HepG2 (cell line): ENCODE results near the gene ZSWIM2. TPM values are rescaled to one million over a fixed set of nuclear protein-coding genes. Genes with fewer than 3 reads are reported as not detected.
"Not testable (repeated sequence)": the region's sequence is repeated elsewhere in the genome, so short reads cannot be mapped to it uniquely, and the experiment has no call there.

ENCODE experiments used
- ATAC-seq: fragments of 200-7000 bp; cut with Tn5 transposase; 3 replicates; pipeline ENCODE4 v1.9.1; 2020; ENCODE audit warnings: mild to moderate bottlenecking, moderate library complexity
- BruUV-seq: library from RNA; stranded (reverse); fragments of 400-500 nt; replicated peaks from 2 replicates; lab custom pipeline; 2021; lab: Mats Ljungman, UMichigan
- CTCF ChIA-PET: fragments of 300-600 bp; formaldehyde crosslinking; extraction: SDS; loops from one replicate; lab custom pipeline; 2021; ENCODE audit warnings: low total read pairs, inconsistent platforms, low intra/inter-chr PET ratio; lab: Yijun Ruan, JAX
- POLR2A ChIA-PET: fragments of 350-600 bp; sonication (Branson Sonifier 250); formaldehyde crosslinking; loops from one replicate; lab custom pipeline; 2020; ENCODE audit warnings: antibody characterized with exemption, inconsistent platforms; lab: Yijun Ruan, JAX
- DNase-seq: peaks from one replicate; pipeline ENCODE4 v3.0.0-alpha.2; 2015; ENCODE audit warnings: low spot score
- FAIRE-seq: peaks from 3 replicates; lab custom pipeline; 2011; peaks lifted over from hg19 to GRCh38; lab: Jason Lieb, UNC
- H2AFZ ChIP-seq: one replicate; pipeline ENCODE4 v1.6.1; 2011; ENCODE audit warnings: low read length, inconsistent platforms
- H3K27ac ChIP-seq: fragments of 300-600 bp; 3 replicates; pipeline ENCODE4 v1.8.0; 2011; ENCODE audit warnings: mixed run types, mild to moderate bottlenecking, mixed read lengths, low read length, inconsistent platforms; ENCODE audit not compliant: insufficient read depth; ENCODE audit errors: extremely low read length
- H3K27me3 ChIP-seq, 2 experiments: fragments of 200-600 bp in 1 of 2; 2 replicates in 1 of 2; 3 replicates in 1 of 2; pipeline versions ENCODE4 v1.6.0 to v1.8.0; 2011; ENCODE audit warnings: low read length in 2 of 2, mild to moderate bottlenecking in 2 of 2, moderate library complexity in 2 of 2, inconsistent platforms in 1 of 2; ENCODE audit not compliant: insufficient read depth in 2 of 2, control insufficient read depth in 1 of 2
- H3K36me3 ChIP-seq, 2 experiments: fragments of 200-600 bp in 1 of 2; replicated peaks in 1 of 2; 2 replicates in 1 of 2; 3 replicates in 1 of 2; pipeline versions ENCODE4 v1.5.1 to v1.8.0; 2011; ENCODE audit warnings: low read length in 2 of 2, inconsistent platforms in 1 of 2; ENCODE audit not compliant: insufficient read depth in 2 of 2, control insufficient read depth in 1 of 2
- H3K4me1 ChIP-seq: 2 replicates; pipeline ENCODE4 v1.5.1; 2012; ENCODE audit warnings: low read length, inconsistent platforms; ENCODE audit not compliant: insufficient read depth
- H3K4me2 ChIP-seq: 2 replicates; pipeline ENCODE4 v1.6.0; 2011; ENCODE audit warnings: low read depth, low read length, inconsistent platforms
- H3K4me3 ChIP-seq, 3 experiments: fragments of 200-600 bp in 1 of 3; sonication (generic), shearing (Covaris generic) in 1 of 3; replicated peaks in 1 of 3; 2 replicates each; pipeline ENCODE4 v1.5.1; 2011 to 2016; ENCODE audit warnings: low read length in 3 of 3, inconsistent platforms in 2 of 3, low read depth in 2 of 3, mild to moderate bottlenecking in 2 of 3, control low read depth in 1 of 3, mixed read lengths in 1 of 3; ENCODE audit not compliant: insufficient read depth in 1 of 3
- H3K79me2 ChIP-seq: one replicate; pipeline ENCODE4 v1.6.1; 2011; ENCODE audit warnings: low read length, inconsistent platforms; ENCODE audit not compliant: insufficient read depth
- H3K9ac ChIP-seq: 2 replicates; pipeline ENCODE4 v1.6.0; 2011; ENCODE audit warnings: mild to moderate bottlenecking, low read depth, low read length, inconsistent platforms; ENCODE audit not compliant: insufficient read depth
- H3K9me3 ChIP-seq: 2 replicates; pipeline ENCODE4 v1.5.1; 2012; ENCODE audit warnings: mild to moderate bottlenecking, low read length
- H4K20me1 ChIP-seq: 2 replicates; pipeline ENCODE4 v1.6.0; 2011; ENCODE audit warnings: inconsistent platforms, mild to moderate bottlenecking, low read length, moderate library complexity; ENCODE audit not compliant: insufficient read depth
- GMEB1 ChIP-seq: sonication (generic); formaldehyde crosslinking; IDR thresholded peaks from 2 replicates; pipeline ENCODE4 v1.5.1; 2020; ENCODE audit warnings: missing genetic modification reagents, mild to moderate bottlenecking, borderline replicate concordance
- MAFF ChIP-seq: IDR thresholded peaks from 2 replicates; pipeline ENCODE4 v1.6.1; 2011; ENCODE audit warnings: low read depth, low read length, improper control_type of control experiment
- WGBS: methylation state at CpG from one replicate; pipeline ENCODE4 v1.1.6; 2017; ENCODE audit warnings: low lambda C conversion rate; 5-methylcytosine and 5-hydroxymethylcytosine counted together
- in situ Hi-C: cut with HindIII; loops from 2 replicates; pipeline ENCODE4 v1.10.0; 2017; ENCODE audit warnings: low pct_unique_long_range_greater_than_20kb; ENCODE audit not compliant: extremely low pct_ligation_motif_present
- intact Hi-C: fragments of 100-400 bp; cut with micrococcal nuclease; formaldehyde crosslinking; loops from one replicate; pipeline ENCODE4 v1.10.0; 2022; ENCODE audit not compliant: unreplicated experiment
- polyA plus RNA-seq, 8 experiments: library from polyadenylated mRNA; depleted of rRNA in 3 of 8; stranded (reverse) in 7 of 8; unstranded in 1 of 8; fragments of >200 nt; fragmentation: Illumina TruSeq in 4 of 8; extraction: Trizol in 4 of 8; gene quantifications; 2 replicates each; pipeline versions ENCODE4 v1.2.1 to v1.2.3, GENCODE V29; 2011 to 2016; ENCODE audit warnings: low read depth in 4 of 8, missing spikeins in 1 of 8, mixed read lengths in 1 of 8; ENCODE audit not compliant: insufficient read depth in 1 of 8
- total RNA-seq, 5 experiments: library from RNA; depleted of rRNA; stranded (reverse); fragments of >200 nt; fragmentation: Illumina TruSeq; extraction: Trizol; gene quantifications; 2 replicates each; pipeline ENCODE4 v1.2.3, GENCODE V29; 2016; ENCODE audit warnings: low read depth in 1 of 5

Gene ZSWIM2
- total and polyA plus RNA-seq, 2 of the 13 experiments (the other 11 are each of a cell fraction or from before 2014, with no cell fraction given) = not detected

- H3K4me1 ChIP-seq, CTCF ChIA-PET, POLR2A ChIA-PET, FAIRE-seq, H3K79me2 ChIP-seq, H3K4me2 ChIP-seq, H3K9ac ChIP-seq, BruUV-seq, H2AFZ ChIP-seq, H3K9me3 ChIP-seq, H3K36me3 ChIP-seq, in situ Hi-C loops, intact Hi-C loops, H4K20me1 ChIP-seq, H3K27me3 ChIP-seq, ATAC-seq, H3K4me3 ChIP-seq, H3K27ac ChIP-seq, DNase-seq: not testable (repeated sequence)
- 1% methylated on average over 3 of the region's 3 CpGs for WGBS
These were observed 47.2 kb upstream of the ZSWIM2 start for GRCh38 chr2:186896220-186896619.

- Histone ChIP-seq H3K36me3 (no peaks in the 10 kb centered on the region), H4K20me1 (no peaks in the 10 kb centered on the region), H2AFZ (no peak overlapping the region), H3K27ac (no peak overlapping the region), H3K4me1 (no peaks in the 10 kb centered on the region), H3K4me3 (no peak overlapping the region), H3K27me3 (no peaks in the 10 kb centered on the region), H3K4me2 (no peak overlapping the region), H3K9ac (no peak overlapping the region), H3K9me3 (no peaks in the 10 kb centered on the region), H3K79me2 (no peaks in the 10 kb centered on the region)
- 4% methylated on average over 2 of the region's 2 CpGs for WGBS
- DNase-seq (no peak), FAIRE-seq (no peak), ATAC-seq (no peak)
- intact Hi-C loops (no loop called here), in situ Hi-C loops (no loop called here)
- CTCF ChIA-PET = no interaction called here
- BruUV-seq = no TSS peak
- POLR2A ChIA-PET = no interaction called here
- TF ChIP-seq GMEB1 (CRISPR knock-in tag) (no peak), MAFF (no peak)
These were observed 46.5 kb upstream of the ZSWIM2 start for GRCh38 chr2:186895451-186895850.
